Upper lobe of left lung (tissue), 4 donors: ENCODE data around the gene KLRC2.

Experiments
- POLR2A ChIP-seq, 4 donors: fragments of 450-650 bp; IDR thresholded peaks; one replicate each; pipeline ENCODE4 v1.5.1; 2016 to 2017; ENCODE audit warnings: antibody characterized with exemption in 4 of 4, mild to moderate bottlenecking in 2 of 4
- POLR2AphosphoS5 ChIP-seq, 2 donors: sonication (generic); formaldehyde crosslinking; IDR thresholded peaks; one replicate each; pipeline ENCODE4 v1.5.1; 2017; ENCODE audit warnings: antibody characterized with exemption in 2 of 2
- TF ChIP-seq, protein P1 (sequence below), 6 experiments: fragments of 450-650 bp in 4 of 6; fragments of 200-600 bp in 2 of 6; sonication (generic) in 2 of 6; IDR thresholded peaks; one replicate each; pipeline ENCODE4 v1.5.1; 2016 to 2019; ENCODE audit warnings: antibody characterized with exemption in 6 of 6

DNA sequence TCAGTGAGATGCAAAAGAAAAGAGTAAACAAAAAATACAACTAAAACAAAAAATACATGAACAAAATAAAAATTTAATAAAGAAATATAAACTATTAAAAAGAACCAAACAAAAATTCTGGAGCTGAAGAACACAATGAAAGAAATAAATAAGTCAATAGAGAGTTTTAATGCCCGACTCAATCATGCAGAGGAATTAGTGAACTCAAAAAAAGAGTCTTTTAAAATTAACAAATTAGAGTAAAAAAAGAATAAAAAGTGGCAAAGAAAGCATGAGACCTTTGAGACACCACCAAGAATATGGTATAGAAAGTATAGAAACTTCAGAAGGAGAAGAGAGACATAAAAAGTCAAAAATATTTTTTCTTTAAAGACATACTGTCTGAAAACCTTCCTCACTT lies 20.0 kb upstream of the KLRC2 start:
- TF ChIP-seq, protein P1, sequence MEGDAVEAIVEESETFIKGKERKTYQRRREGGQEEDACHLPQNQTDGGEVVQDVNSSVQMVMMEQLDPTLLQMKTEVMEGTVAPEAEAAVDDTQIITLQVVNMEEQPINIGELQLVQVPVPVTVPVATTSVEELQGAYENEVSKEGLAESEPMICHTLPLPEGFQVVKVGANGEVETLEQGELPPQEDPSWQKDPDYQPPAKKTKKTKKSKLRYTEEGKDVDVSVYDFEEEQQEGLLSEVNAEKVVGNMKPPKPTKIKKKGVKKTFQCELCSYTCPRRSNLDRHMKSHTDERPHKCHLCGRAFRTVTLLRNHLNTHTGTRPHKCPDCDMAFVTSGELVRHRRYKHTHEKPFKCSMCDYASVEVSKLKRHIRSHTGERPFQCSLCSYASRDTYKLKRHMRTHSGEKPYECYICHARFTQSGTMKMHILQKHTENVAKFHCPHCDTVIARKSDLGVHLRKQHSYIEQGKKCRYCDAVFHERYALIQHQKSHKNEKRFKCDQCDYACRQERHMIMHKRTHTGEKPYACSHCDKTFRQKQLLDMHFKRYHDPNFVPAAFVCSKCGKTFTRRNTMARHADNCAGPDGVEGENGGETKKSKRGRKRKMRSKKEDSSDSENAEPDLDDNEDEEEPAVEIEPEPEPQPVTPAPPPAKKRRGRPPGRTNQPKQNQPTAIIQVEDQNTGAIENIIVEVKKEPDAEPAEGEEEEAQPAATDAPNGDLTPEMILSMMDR (IDR thresholded peaks at IDR 0.05), result no peak
- TF ChIP-seq POLR2A (IDR thresholded peaks at IDR 0.05) (no peak), POLR2AphosphoS5 (IDR thresholded peaks at IDR 0.05) (no peak)
